Measurements from ENCODE around the gene JMJD8. TPM values are rescaled to one million over a fixed set of nuclear protein-coding genes. Genes with fewer than 3 reads are reported as not detected.

JMJD8 gene
- total and polyA plus RNA-seq, 8 donors: 41.7 to 72.6 (median 45.5) TPM

DNA sequence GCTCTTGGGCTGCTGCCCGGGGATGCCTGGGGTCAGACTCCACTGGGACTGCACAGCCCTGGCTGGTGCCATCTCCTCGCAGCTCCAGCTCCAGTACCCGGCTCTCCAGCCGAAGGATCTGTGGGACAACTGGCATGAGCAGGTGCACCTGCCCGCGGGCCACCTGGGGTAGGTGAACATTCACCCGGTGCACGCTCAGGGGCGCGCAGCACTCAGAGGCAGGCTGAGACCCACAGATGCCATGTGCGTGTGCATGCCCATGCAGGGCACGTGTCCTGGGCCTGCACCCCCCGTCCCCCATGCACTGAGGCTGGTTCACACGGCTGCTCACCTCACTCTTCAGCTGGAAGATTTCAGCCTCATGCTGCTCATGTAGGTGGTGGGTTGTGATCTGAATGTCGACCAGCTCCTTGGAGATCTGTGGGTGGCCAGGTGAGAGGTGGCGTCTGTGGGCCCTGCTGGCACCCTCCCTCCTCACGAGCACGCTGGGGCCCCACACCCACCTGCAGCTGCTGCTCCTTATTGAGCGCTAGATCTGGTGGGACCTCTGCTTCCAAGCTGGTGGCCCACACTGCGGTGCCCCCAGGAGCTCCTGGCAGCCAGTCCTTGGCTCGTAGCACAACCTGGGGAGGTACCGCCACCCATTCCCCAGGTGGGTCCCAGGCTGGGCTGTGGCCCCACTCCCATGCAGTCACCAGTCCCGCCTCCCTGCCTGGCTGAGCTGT, 41.5 kb upstream of the JMJD8 start:
- Histone ChIP-seq H3K36me3 (peaks cover 0 to 13% of the 10 kb centered on the region in 2 donors), H3K9me3 (no peaks in the 10 kb centered on the region), H3K27me3 (peaks cover 0 to 45% of the 10 kb centered on the region in 2 donors), H3K4me1 (peaks cover 12 to 42% of the 10 kb centered on the region in 2 donors), H3K27ac (no peak overlapping the region), H3K4me3 (peak overlapping the region in 1 of 2 donors; percentile 49)
- intact Hi-C loops (cut with DNase I): no loop called here
- TF ChIP-seq, protein P1, sequence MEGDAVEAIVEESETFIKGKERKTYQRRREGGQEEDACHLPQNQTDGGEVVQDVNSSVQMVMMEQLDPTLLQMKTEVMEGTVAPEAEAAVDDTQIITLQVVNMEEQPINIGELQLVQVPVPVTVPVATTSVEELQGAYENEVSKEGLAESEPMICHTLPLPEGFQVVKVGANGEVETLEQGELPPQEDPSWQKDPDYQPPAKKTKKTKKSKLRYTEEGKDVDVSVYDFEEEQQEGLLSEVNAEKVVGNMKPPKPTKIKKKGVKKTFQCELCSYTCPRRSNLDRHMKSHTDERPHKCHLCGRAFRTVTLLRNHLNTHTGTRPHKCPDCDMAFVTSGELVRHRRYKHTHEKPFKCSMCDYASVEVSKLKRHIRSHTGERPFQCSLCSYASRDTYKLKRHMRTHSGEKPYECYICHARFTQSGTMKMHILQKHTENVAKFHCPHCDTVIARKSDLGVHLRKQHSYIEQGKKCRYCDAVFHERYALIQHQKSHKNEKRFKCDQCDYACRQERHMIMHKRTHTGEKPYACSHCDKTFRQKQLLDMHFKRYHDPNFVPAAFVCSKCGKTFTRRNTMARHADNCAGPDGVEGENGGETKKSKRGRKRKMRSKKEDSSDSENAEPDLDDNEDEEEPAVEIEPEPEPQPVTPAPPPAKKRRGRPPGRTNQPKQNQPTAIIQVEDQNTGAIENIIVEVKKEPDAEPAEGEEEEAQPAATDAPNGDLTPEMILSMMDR (IDR thresholded peaks at IDR 0.05): no peak
- ATAC-seq (no peak), DNase-seq (no peak)

DNA sequence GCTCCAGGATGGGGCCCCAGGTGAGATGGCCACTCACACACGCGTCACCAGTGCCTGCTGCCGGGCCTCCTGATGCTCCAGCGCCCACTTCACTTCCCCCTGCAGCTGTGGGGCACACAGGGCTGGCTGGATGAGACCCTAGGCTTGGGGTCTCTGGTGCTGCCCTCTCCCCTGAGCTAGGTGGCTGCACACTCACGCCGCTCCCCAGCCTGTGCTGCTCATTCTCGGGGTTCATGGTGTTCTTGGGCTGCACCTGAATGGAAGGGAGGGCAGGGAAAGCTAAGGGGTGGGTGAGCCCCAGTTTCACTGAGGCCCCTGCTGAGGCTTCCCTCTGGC, 40.9 kb upstream of the JMJD8 start:
- Histone ChIP-seq H3K27ac (no peak overlapping the region), H3K9me3 (no peaks in the 10 kb centered on the region), H3K27me3 (peaks cover 0 to 51% of the 10 kb centered on the region in 2 donors), H3K4me1 (peaks cover 16 to 48% of the 10 kb centered on the region in 2 donors), H3K4me3 (no peak overlapping the region), H3K36me3 (peaks cover 0 to 7% of the 10 kb centered on the region in 2 donors)
- TF ChIP-seq, protein P1 (IDR thresholded peaks at IDR 0.05): no peak
- ATAC-seq (no peak), DNase-seq (no peak)
- intact Hi-C loops (cut with DNase I): no loop called here

DNA sequence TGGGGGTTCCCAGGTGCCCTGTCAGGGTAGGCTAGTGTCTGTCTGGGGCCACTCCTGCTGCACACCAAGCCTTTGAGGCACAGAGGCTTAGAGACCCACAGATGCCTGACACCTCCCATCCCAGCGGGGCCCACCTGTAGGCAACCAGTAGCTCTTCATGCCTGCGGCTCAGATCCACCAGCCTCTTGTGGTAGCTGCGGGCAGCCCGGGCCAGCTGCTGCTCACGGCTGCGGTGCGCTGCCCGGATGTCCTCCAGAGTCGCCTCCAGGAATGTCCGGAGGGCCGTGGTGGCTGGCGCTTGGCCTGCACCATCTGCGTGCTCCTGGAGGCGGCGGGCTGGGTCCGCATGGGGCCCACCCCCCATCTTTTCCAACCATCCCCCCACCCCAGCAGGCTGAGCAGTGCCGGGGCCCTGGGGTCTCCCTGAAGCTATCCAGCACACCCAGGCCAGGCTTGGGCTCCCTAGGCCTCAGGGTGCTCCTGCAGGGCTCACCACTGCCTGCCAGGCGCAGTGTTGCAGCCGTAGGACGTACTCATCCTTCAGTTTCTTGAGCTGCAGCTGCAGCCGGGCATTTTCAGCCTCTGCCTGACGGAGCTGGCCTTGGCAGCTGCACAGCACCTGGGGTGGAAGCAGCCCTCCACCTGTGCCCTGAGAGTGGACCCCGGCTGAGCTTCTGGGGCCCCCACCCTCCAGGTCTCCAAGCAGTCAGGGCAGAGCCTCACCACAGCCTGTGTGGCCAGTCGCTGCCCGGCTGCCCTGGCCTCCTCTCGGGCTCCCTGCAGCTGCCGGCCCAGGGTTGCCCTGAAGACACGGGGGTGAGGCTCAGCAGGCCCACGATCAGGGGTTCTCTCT, 40.3 kb upstream of the JMJD8 start:
- Histone ChIP-seq H3K9me3 (no peaks in the 10 kb centered on the region), H3K27me3 (peaks cover 0 to 53% of the 10 kb centered on the region in 2 donors), H3K4me3 (no peak overlapping the region), H3K36me3 (peaks cover 0 to 4% of the 10 kb centered on the region in 2 donors), H3K4me1 (peaks cover 18 to 53% of the 10 kb centered on the region in 2 donors), H3K27ac (no peak overlapping the region)
- TF ChIP-seq, protein P1 (IDR thresholded peaks at IDR 0.05): no peak
- ATAC-seq (no peak), DNase-seq (no peak)
- intact Hi-C loops (cut with DNase I): no loop called here

DNA sequence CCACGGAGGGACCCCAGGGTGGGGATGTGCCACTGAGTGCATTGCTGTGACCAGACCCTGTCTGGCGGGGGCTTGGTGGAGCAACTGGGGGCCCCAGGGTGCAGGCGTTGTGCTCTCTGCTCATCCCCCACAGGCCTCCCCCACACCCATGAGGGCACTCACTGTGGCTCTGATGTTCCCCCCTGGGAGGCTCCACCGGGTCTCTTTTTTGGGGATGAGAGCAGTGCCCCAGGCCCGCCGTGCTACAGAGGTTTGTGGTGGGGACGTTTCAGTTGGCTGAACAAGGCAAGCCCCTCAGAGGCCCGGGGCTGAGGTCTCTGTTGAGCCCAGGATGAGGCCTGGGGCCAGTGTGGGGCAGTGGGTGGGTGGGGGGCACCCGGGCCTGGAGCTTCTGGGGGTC, 39.6 kb upstream of the JMJD8 start:
- DNase-seq (no peak), ATAC-seq (no peak)
- Histone ChIP-seq H3K4me3 (no peak overlapping the region), H3K27ac (no peak overlapping the region), H3K27me3 (peaks cover 0 to 45% of the 10 kb centered on the region in 2 donors), H3K4me1 (peaks cover 18 to 55% of the 10 kb centered on the region in 2 donors), H3K36me3 (peaks cover 0 to 4% of the 10 kb centered on the region in 2 donors), H3K9me3 (no peaks in the 10 kb centered on the region)
- TF ChIP-seq, protein P1 (IDR thresholded peaks at IDR 0.05): no peak
- intact Hi-C loops (cut with DNase I): no loop called here

All from left lung (tissue), 10 donors.